Smooth muscle cell of the umbilical artery (primary cell): ENCODE results near the gene OR4K13. TPM values are rescaled to one million over a fixed set of nuclear protein-coding genes. Genes with fewer than 3 reads are reported as not detected.

Experiments used
- total RNA-seq: library from RNA; depleted of rRNA; stranded (reverse); fragments of >200 nt; gene quantifications from 2 replicates; pipeline ENCODE4 v1.2.3, GENCODE V29; 2014

OR4K13 gene
- total RNA-seq, result not detected in 2 replicates

GRCh38 chr14:20035938-20036337, at the start of gene OR4K13:
Gene OR4K13, minus strand, starts transcription at chr14:20036038. Its CDS starts 1,280 bp downstream, at chr14:20034758.

GRCh38 chr14:20059745-20060144, 23.9 kb upstream of the OR4K13 start, which contains the start of gene OR4L1:
Gene OR4L1, plus strand, starts transcription at chr14:20060045. Its CDS starts 0 bp downstream, at chr14:20060045.

GRCh38 chr14:20019257-20019865, 16.5 kb downstream of the OR4K13 start, which contains the start of gene OR4K14:
Gene OR4K14, minus strand, starts transcription at chr14:20019307. Its CDS starts 4,114 bp downstream, at chr14:20015193.

GRCh38 chr14:20001863-20002262, 34.0 kb downstream of the OR4K13 start, which contains the start of gene OR4Q2:
Gene OR4Q2, plus strand, starts transcription at chr14:20002163.

Other genes with a start within 250 kb of the OR4K13 start
- not detected in 2 replicates for gene OR4N2, start 232.3 kb downstream of the OR4K13 start, total RNA-seq
- not detected in 2 replicates for gene OR4K2, start 160.9 kb downstream of the OR4K13 start, total RNA-seq
- gene OR4K5, start 115.4 kb downstream of the OR4K13 start, total RNA-seq, result not detected in 2 replicates
- gene OR4K1, start 105.1 kb downstream of the OR4K13 start, total RNA-seq, result not detected in 2 replicates
- gene OR4K15, start 60.4 kb downstream of the OR4K13 start, total RNA-seq, result not detected in 2 replicates
- not detected in 2 replicates for gene OR4Q2, start 33.9 kb downstream of the OR4K13 start, total RNA-seq
- not detected in 2 replicates for gene OR4K14, start 16.7 kb downstream of the OR4K13 start, total RNA-seq
- gene OR4L1, start 24.0 kb upstream of the OR4K13 start, total RNA-seq, result not detected in 2 replicates
- gene OR4K17, start 74.7 kb upstream of the OR4K13 start, total RNA-seq, result not detected in 2 replicates
- gene OR4N5, start 102.8 kb upstream of the OR4K13 start, total RNA-seq, result not detected in 2 replicates
- gene OR11G2, start 154.9 kb upstream of the OR4K13 start, total RNA-seq, result not detected in 2 replicates
- not detected in 2 replicates for gene OR11H6, start 187.7 kb upstream of the OR4K13 start, total RNA-seq
- gene OR11H7, start 192.9 kb upstream of the OR4K13 start, total RNA-seq, result not detected in 2 replicates
- not detected in 2 replicates for gene OR11H4, start 203.2 kb upstream of the OR4K13 start, total RNA-seq